ENCODE measurements around the gene LIN28B.

LIN28B gene

GRCh38 chr6:105113422-105113821, 156.5 kb downstream of the LIN28B start:
- Histone ChIP-seq H3K4me1 (ENCODE audit: low read depth, poor library complexity, severe bottlenecking) (peaks cover 36% of the 10 kb centered on the region), H3K4me2 (no peak overlapping the region), H4K20me1 (ENCODE audit: insufficient read depth) (no peaks in the 10 kb centered on the region), H3K79me2 (ENCODE audit: insufficient read depth, low read depth) (no peaks in the 10 kb centered on the region), H3K36me3 (ENCODE audit: insufficient read depth) (no peaks in the 10 kb centered on the region), H3K27me3 (ENCODE audit: insufficient read depth, low read depth) (no peaks in the 10 kb centered on the region), H3K9ac (no peak overlapping the region), H3K27ac (no peak overlapping the region), H3K4me3 (IDR thresholded peaks at IDR 0.05; ENCODE audit: insufficient read depth, low read depth, low read length) (no peak overlapping the region), H2AFZ (ENCODE audit: low read depth) (no peak overlapping the region)
- TF ChIP-seq, protein P1, sequence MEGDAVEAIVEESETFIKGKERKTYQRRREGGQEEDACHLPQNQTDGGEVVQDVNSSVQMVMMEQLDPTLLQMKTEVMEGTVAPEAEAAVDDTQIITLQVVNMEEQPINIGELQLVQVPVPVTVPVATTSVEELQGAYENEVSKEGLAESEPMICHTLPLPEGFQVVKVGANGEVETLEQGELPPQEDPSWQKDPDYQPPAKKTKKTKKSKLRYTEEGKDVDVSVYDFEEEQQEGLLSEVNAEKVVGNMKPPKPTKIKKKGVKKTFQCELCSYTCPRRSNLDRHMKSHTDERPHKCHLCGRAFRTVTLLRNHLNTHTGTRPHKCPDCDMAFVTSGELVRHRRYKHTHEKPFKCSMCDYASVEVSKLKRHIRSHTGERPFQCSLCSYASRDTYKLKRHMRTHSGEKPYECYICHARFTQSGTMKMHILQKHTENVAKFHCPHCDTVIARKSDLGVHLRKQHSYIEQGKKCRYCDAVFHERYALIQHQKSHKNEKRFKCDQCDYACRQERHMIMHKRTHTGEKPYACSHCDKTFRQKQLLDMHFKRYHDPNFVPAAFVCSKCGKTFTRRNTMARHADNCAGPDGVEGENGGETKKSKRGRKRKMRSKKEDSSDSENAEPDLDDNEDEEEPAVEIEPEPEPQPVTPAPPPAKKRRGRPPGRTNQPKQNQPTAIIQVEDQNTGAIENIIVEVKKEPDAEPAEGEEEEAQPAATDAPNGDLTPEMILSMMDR (conservative IDR thresholded peaks at IDR 0.05; ENCODE audit: low read depth, low read length), result no peak

DNA sequence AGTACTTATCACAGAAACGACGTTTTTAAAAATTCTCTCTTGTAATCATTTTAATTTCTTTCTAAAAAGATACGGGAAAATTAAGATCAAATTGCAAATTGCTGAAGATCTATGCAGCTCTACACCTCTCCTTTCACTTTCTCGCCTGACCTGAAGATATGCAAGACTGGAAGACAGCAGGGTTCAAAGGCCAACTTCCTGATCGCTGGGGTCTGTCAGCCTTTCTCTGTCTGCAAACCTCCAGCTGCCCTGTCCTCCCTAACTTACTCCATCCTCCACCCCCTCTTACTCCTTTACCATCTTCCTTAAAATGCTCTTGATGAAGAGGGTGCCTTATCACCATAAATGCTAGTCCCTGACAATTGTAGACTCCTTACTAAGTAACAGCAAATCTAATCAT, 159.2 kb downstream of the LIN28B start:
- H4K20me1 ChIP-seq (ENCODE audit: insufficient read depth), result no peaks in the 10 kb centered on the region
- H3K4me1 ChIP-seq (ENCODE audit: low read depth, poor library complexity, severe bottlenecking), result peaks cover 12% of the 10 kb centered on the region
- H3K4me3 ChIP-seq (IDR thresholded peaks at IDR 0.05; ENCODE audit: insufficient read depth, low read depth, low read length), result no peak overlapping the region
- no peak overlapping the region for H3K9ac ChIP-seq
- no peak overlapping the region for H2AFZ ChIP-seq (ENCODE audit: low read depth)
- TF ChIP-seq, protein P1 (conservative IDR thresholded peaks at IDR 0.05; ENCODE audit: low read depth, low read length), result no peak
- H3K27ac ChIP-seq, result no peak overlapping the region
- no peaks in the 10 kb centered on the region for H3K79me2 ChIP-seq (ENCODE audit: insufficient read depth, low read depth)
- H3K36me3 ChIP-seq (ENCODE audit: insufficient read depth), result no peaks in the 10 kb centered on the region
- no peaks in the 10 kb centered on the region for H3K27me3 ChIP-seq (ENCODE audit: insufficient read depth, low read depth)
- H3K4me2 ChIP-seq, result no peak overlapping the region

DNA sequence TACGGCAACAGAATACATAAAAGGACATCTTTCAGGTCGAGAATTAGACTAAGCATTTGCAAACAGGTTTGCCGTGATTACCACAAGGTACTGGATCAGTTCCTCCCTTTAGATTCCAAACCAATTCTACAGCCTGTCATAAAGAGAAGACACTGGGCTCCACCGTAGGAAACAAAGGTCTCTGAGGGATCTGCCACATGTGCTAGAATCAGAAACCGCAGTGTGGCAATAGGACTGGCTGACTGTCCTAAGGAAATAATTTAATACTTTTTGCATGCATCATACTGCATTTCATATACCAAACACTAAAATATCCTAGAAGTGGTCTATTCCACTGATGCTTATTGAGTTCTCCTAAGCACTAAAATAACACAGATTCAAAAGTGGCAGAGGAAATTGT, 163.7 kb downstream of the LIN28B start:
- no peaks in the 10 kb centered on the region for H3K36me3 ChIP-seq (ENCODE audit: insufficient read depth)
- no peaks in the 10 kb centered on the region for H4K20me1 ChIP-seq (ENCODE audit: insufficient read depth)
- no peaks in the 10 kb centered on the region for H3K4me1 ChIP-seq (ENCODE audit: low read depth, poor library complexity, severe bottlenecking)
- no peak overlapping the region for H3K4me3 ChIP-seq (IDR thresholded peaks at IDR 0.05; ENCODE audit: insufficient read depth, low read depth, low read length)
- H3K27ac ChIP-seq, result no peak overlapping the region
- H3K27me3 ChIP-seq (ENCODE audit: insufficient read depth, low read depth), result no peaks in the 10 kb centered on the region
- H3K9ac ChIP-seq, result no peak overlapping the region
- TF ChIP-seq, protein P1 (conservative IDR thresholded peaks at IDR 0.05; ENCODE audit: low read depth, low read length), result no peak
- H3K79me2 ChIP-seq (ENCODE audit: insufficient read depth, low read depth), result no peaks in the 10 kb centered on the region
- H3K4me2 ChIP-seq, result no peak overlapping the region
- H2AFZ ChIP-seq (ENCODE audit: low read depth), result no peak overlapping the region

GRCh38 chr6:105121981-105122380, 165.1 kb downstream of the LIN28B start:
- no peak overlapping the region for H3K27ac ChIP-seq
- no peaks in the 10 kb centered on the region for H3K36me3 ChIP-seq (ENCODE audit: insufficient read depth)
- no peak overlapping the region for H3K4me2 ChIP-seq
- H3K27me3 ChIP-seq (ENCODE audit: insufficient read depth, low read depth), result no peaks in the 10 kb centered on the region
- H3K4me3 ChIP-seq (IDR thresholded peaks at IDR 0.05; ENCODE audit: insufficient read depth, low read depth, low read length), result no peak overlapping the region
- TF ChIP-seq, protein P1 (conservative IDR thresholded peaks at IDR 0.05; ENCODE audit: low read depth, low read length), result no peak
- no peaks in the 10 kb centered on the region for H4K20me1 ChIP-seq (ENCODE audit: insufficient read depth)
- H2AFZ ChIP-seq (ENCODE audit: low read depth), result no peak overlapping the region
- no peaks in the 10 kb centered on the region for H3K79me2 ChIP-seq (ENCODE audit: insufficient read depth, low read depth)
- H3K4me1 ChIP-seq (ENCODE audit: low read depth, poor library complexity, severe bottlenecking), result no peaks in the 10 kb centered on the region
- H3K9ac ChIP-seq, result no peak overlapping the region

Data from KMS-11 (cell line).